NCI-H2107 (cell line): Measurements from ENCODE around the gene ZNF600.
"Not testable (repeated sequence)": the region's sequence is repeated elsewhere in the genome, so short reads cannot be mapped to it uniquely, and the experiment has no call there.

ENCODE experiments used
- DNase-seq: peaks from one replicate; lab custom pipeline; 2025; lab: John Stamatoyannopoulos, UW

Gene ZNF600

DNA sequence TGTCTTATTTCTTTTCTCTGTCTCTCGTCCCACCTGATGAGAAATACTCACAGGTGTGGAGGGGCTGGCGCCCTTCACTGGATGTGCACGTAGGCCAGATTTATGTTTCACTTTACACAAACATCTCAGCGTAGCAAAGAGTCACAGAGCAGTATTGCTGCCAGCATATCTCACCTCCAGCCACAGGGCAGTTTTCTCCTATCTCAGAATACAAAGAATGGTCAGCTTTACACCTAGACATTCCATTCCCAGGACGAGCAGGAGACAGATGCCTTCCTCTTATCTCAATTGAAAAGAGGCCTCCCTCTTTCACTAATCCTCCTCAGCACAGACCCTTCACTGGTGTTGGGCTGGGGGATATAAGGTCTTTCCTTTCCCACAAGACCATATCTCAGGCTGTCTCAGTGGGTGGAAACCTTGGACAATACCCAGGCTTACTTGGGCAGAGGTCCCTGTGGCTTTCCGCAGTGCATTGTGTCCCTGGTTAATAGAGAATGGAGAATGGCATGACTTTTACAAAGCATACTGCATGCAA lies 44.6 kb downstream of the ZNF600 start:
- DNase-seq, result no peak

DNA sequence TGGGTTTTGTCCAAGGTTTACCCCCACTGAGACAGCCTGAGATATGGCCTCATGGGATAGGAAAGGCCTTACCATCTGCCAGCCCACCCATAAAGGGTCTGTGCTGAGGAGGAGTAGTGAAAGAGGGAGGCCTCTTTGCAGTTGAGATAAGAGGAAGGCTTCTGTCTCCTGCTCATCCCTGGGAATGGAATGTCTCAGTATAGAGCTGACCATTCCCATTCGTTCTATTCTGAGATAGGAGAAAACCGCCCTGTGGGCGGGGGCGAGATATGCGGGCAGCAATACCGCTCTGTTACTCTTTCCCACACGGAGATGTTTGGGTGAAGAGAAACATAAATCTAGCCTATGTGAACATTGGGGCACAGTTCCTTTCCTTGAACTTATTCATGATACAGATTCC lies 45.2 kb downstream of the ZNF600 start:
- not testable (repeated sequence) for DNase-seq

DNA sequence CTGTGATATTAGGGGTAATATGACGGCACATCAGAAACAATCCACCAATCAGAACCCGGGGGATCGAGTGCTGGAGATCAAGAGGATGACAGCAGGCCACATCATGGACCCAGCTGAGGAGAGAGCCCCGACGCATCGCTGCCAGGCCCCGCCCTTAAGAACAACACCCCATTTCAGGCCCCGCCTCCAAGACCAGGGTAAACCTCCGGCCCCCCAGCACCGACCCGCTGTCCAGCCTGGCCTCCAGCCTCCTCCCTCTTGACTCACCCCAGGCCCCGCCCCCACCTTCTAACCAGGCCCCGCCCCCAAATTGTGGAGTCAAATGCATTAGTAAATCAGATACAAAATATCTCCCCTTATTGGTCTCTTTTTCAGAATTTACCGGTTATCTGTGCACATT lies 47.0 kb downstream of the ZNF600 start:
- no peak for DNase-seq

DNA sequence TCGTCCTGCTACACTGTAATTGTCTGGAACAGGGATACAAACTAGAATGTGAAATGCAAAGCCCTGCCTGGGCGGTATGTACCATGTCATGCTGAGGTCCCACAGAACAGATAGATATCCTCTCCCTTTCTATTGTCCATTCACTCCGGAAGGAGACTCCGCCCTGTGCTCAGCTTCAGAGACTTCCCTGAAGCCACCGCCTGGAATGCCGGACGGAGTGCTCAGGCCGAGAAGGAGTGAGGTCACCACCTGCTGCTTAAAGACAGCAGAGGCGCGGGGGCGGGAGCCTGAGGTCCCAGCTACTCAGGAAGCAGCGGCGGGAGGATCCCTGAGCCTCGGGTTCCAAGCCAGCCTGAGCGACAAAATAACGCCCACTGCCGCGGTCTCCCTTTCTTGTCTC lies 50.9 kb downstream of the ZNF600 start:
- DNase-seq, result no peak

DNA sequence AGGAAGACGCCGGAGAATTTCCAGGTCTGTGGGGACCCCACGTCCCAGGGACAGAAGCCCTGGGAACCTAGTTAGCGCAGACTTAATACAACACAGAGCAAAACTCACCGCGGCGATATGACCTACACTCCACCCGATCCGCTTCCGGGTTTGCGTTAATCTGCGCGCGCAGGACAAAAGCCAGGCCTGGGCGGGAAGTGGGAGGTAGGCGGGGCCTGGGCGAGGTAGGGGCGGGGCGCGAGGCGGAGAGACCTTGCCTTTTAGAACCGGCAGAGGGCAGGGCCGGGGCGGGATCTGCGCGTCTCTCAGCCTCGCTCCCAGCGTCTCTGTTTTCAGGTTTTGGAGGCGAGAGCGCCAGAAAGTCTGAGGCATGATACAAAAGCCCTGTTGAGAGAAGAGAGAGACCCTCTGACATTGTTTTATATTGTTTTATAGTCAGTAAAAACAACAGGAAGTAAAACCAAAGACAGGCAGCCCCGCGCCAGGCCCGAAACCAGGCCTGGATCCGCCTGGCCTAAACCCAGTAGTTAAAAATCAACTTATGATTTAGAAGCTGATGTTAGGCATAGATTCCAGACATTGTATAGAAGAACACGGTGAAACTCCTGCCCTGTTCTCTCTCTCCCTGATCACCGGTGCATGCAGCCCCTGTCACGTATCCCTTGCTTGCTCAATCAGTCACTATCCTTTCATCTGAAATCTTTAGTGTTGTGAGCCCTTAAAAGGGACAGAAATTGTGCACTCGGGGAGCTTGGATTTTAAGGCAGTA lies 51.5 kb downstream of the ZNF600 start, which contains the start of gene ZNF611:
Gene ZNF611 (minus strand): TSS at position 152 of the 769 bp plus-strand sequence. CDS start 19,150 bp downstream, outside the sequence.
- peak; percentile 82 for DNase-seq

DNA sequence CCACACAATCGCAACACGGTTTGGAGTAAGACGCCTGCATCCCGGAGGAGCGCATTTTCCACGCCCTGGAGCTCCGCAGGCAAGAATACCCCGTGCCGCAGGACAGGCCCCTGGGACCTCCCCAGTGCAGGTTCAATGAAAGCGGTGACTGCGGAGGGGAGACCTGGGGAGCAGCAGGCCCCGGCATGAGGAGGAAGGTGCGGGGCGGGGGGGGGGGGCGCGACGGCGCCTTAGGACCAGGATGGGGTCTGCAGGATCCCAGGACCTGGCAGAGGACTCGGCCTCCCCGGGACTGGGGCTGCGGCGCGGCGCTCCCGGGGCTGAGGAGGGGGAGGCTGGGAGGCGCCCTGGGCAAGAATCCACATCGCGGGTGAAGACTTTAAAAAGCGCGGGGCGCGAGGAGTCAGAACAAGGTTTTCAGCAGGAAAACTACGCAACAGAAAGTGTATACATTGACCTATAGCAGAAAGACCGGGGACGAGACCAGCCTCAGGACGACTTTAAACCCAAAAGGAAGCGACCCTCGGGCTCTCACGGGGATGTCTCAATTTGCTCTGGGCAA lies 52.2 kb downstream of the ZNF600 start:
- DNase-seq, result no peak

DNA sequence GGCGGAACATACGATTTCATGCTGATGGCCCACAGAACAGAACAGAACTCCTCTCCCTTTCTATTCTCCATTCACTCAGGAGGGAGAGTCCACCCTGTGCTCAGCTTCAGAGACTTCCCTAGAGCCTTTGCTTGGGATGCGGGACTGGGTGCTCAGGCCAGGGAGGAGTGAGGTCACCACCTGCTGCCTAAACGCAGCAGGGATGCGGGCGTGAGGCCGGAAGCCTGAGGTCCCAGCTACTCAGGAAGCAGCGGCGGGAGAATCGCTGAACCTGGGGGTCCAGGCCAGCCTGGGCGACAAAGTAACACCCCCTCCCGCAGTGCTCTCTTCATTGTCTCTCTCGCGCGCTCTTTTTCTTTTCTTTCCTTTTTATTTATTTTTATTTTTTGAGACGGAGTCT lies 60.5 kb downstream of the ZNF600 start:
- DNase-seq, result not testable (repeated sequence)

DNA sequence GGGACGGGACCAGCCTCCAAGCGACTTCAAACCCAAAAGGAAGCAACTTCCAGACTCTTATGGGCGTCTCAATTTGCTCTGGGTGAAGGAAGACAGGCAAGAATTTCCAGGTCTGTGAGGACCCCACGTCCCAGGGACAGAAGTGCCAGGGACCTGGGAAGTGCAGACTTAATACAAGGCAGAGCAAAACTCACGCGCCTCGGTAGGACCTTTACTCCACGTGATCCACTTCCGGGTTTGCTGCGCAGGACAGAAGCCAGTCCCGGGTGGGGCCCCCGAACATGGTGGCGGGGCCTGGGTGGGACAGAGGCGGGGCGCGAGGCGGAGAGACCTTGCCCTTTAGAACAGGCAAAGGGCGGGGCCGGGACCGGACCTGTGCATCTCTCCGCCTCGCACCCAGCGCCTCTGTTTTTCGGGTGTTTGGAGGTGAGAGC lies 61.0 kb downstream of the ZNF600 start:
- DNase-seq, result no peak

DNA sequence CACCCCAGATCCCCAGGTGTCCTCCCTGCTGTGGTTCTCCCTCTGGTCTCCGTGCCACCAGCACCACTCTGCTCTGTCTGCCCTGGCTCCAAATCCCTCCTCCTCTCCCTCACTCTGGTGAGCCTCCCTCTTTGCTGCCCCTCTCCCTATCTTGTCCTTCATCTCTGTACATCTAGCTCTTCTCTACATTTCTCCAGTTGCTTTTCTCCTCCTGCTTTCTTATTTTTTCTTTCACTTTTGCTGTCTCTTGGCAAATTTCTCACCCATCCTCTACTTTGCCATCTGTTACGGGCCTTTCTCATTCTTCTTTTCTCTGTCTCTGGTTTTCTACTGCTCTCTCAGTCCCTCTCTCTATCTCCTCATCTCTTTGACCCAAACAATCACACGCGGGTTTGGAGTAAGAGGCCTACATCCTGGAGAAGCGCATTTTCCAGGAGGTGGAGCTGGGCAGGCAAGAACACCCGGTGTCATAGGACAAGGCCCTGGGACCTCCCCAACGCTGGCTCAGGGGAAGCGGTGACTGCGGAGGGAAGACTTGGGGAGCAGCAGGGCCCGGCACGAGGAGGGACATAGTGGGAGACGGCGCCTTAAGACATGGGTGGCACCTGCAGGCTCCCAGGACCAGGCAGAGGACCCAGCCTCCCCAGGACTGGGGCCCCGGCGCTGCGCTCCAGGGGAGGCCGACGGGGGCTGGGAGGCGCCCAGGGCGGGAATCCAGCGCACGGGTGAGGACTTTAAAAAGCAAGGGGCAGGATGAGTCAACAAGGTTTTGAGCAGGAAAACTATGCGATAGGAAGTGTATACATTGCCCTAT lies 61.7 kb downstream of the ZNF600 start:
- no peak for DNase-seq

DNA sequence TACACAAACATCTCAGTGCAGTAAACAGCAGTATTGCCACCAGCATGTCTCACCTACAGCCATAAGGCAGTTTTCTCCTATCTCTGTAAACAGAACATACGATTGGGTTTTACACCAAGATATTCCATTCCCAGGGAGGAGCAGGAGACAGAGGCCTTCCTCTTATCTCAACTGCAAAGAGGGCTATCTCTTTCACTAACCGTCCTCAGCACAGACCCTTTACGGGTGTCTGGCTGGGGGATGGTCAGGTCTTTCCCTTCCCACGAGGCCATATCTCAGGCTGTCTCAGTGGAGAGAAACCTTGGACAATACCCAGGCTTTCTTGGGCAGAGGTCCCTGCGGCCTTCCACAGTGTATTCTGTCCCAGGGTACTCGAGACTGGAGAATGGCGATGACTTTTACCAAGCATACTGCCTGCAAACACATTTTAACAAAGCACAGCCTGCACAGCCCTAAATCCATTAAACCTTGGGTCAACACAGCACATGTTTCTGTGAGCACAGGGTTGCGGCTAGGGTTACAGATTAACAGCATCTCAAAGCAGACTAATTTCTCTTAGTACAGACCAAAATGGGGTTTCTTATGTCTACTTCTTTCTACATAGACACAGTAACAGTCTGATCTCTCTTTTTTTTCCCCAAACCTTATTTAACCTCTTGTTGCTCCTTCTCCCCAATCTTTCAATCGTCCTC lies 62.5 kb downstream of the ZNF600 start:
- DNase-seq, result not testable (repeated sequence)

DNA sequence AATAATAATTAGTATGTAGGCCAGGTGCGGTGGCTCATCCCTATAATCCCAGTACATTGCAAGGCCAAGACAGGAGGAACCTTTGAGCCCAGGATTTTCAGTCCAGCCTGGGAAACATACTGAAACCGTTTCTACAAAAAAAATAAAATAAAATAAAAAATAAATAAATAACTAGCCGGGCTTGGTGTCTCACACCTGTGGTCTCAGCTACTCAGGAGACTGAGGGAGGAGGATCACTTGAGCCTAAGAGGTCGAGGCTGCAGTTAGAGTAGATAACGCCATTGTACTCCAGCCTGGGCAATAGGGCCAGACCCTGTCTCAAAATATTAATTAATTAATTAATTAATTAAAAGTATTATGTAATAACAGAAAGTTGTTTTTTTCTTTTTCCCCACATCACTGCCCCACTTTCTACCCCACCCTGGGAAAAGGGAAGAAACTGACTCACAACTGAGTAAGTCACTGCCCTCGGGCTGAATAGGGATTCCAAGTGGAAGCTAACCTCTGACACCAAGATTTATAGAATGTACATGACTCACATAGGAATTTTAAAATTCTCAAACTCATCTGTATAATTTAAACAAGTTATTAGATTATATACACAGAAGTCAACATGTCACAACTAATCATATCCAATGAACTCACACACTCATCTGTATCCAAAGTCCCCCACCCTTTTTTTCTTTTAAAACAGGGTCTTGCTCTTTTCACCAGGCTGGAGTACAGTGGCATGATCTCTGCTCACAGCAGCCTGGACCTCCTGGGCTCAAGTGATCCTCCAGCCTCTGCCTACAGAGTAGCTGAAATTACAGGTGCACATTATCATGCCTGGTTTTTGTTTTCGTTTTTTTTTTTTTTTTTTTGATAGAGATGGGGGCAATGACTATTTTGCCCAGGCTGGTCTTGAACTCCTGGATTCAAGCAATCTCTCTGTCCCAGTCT lies 64.3 kb downstream of the ZNF600 start:
- no peak for DNase-seq

DNA sequence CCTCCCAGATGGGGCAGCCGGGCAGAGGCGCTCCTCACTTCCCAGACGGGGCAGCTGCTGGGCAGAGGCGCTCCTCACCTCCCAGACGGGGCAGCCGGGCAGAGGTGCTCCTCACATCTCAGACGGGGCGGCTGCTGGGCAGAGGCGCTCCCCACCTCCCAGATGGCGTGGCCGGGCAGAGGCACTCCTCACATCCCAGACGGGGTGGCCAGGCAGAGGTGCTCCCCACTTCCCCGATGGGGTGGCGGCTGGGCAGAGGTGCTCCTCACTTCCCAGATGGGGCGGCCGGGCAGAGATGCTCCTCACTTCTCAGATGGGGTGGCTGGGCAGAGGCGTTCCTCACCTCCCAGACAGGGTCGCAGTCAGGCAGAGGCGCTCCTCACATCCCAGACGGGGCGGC lies 66.0 kb downstream of the ZNF600 start:
- not testable (repeated sequence) for DNase-seq

DNA sequence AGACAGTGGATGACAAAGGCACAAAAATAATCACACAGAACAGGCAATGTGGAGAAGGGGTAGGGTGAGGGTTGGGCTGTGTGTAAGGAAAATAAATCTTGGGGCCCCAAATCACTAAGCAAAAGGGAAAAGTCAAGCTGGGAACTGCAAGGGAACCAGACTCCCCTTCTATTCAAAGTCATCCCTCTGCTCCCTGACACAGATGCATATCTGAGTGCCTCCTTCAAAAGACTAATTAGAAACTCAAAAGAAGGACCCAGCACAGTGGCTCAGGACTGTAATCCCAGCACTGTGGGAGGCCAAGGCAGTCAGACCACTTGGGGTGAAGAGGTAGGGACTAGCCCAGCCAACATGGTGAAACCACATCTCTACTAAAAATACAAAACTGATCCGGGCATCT lies 70.1 kb downstream of the ZNF600 start:
- DNase-seq, result no peak

DNA sequence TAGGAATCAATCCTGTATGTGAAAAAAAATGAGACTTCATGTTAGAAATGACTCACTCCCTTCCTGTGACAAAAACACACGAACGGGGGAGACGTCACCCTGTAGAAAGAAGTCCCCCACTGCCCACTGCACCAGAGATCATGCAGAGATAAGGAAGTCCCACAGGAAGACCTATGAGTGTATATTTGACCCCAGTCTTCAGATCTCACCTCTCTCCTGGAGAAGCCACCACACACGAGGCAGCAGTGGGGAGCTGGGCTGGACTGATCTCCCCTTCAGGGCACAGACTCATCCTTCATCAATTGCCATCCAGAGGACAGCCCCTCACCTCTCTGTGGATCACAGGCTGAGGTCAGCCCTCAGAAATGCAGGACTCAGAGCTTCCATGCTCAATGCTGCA lies 70.7 kb downstream of the ZNF600 start:
- DNase-seq, result not testable (repeated sequence)

DNA sequence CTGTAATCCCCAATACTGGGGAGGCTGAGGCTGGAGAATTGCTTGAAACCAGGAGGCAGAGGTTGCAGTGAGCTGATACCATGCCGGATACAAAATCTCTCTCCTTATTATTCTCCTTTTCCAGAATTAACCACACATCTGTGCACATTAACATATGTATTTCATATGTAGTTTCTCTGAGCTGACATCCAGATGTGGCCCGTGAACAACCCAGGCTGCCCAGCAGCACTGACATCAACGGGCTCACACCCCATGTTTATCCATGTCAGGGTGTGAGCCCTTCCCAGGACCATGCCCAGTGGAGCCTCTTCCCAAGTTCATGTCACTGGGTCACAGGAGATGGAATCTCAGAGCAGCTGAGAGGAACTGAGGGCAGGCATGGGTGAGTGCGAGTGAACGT lies 71.3 kb downstream of the ZNF600 start:
- DNase-seq, result not testable (repeated sequence)
